AG04449 (cell line): Measurements from ENCODE around the gene HNRNPLL.
"Not testable (repeated sequence)": the region's sequence is repeated elsewhere in the genome, so short reads cannot be mapped to it uniquely, and the experiment has no call there.

Source experiments
- CTCF ChIA-PET: fragments of 350-600 bp; formaldehyde crosslinking; extraction: SDS; loops from one replicate; lab custom pipeline; 2021; ENCODE audit warnings: antibody characterized with exemption; lab: Yijun Ruan, JAX
- POLR2A ChIA-PET: fragments of 400-600, 350-600 bp; formaldehyde crosslinking; extraction: SDS; loops from one replicate; lab custom pipeline; 2020; ENCODE audit warnings: antibody characterized with exemption, inconsistent platforms; lab: Yijun Ruan, JAX
- DNase-seq: peaks from one replicate; pipeline ENCODE4 v3.0.0-alpha.2; 2010; ENCODE audit warnings: low read depth, low spot score
- H3K4me3 ChIP-seq: 2 replicates; pipeline ENCODE4 v1.5.1; 2011; ENCODE audit warnings: low read depth, mild to moderate bottlenecking, control low read depth, low read length
- CTCF ChIP-seq: IDR thresholded peaks from one replicate; pipeline ENCODE4 v1.5.1; 2011; ENCODE audit warnings: mild to moderate bottlenecking, moderate library complexity, low read length, control low read depth, inconsistent platforms; ENCODE audit not compliant: insufficient read depth; ENCODE audit errors: missing control alignments

HNRNPLL gene

DNA sequence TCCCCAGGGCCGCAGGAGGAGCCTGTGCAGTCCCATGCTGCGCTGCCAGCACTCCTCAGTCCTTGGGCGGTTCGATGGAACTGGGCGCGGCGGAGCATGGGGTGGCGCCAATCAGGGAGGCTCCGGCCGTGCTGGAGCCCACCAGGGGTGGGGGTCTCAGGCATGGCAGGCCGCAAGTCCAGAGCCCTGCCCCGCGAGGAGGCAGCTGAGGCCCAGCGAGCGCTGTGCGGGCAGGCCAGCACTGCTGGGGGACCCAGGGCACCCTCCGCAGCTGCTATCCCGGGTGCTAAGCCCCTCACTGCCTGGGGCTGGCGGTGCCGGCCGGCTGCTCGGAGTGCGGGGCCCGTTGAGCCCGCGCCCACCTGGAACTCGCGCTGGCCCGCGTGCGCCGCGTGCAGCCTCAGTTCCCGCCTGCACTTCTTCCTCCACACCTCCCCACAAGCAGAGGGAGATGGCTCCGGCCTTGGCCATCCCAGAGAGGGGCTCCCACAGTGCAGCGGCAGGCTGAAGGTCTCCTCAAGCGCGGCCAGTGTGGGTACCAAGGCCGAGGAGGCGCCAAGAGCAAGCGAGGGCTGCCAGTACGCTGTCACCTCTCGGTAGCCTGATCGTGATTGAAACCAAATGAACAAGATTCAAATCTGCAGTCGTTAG is 40.4 kb upstream of the HNRNPLL start:
- POLR2A ChIA-PET = no interaction called here
- DNase-seq = no peak
- no peak overlapping the region for H3K4me3 ChIP-seq
- TF ChIP-seq CTCF = no peak
- CTCF ChIA-PET = no interaction called here

- DNase-seq, POLR2A ChIA-PET, H3K4me3 ChIP-seq, CTCF ChIA-PET: not testable (repeated sequence)
Measured at GRCh38 chr2:38642373-38643017, 39.8 kb upstream of the HNRNPLL start.

GRCh38 chr2:38636069-38636468 is 33.3 kb upstream of the HNRNPLL start:
- ChIA-PET CTCF (no interaction called here), POLR2A (no interaction called here)
- H3K4me3 ChIP-seq = no peak overlapping the region
- no peak for DNase-seq
- no peak for TF ChIP-seq CTCF

- CTCF ChIA-PET = interaction anchor here (1.4 kb wide), 1 partner anchor 9 kb away, joined by 4 read pairs; no protein-coding TSS in a partner anchor
- POLR2A ChIA-PET = no interaction called here
Measured at GRCh38 chr2:38635139-38635538, 32.4 kb upstream of the HNRNPLL start.

GRCh38 chr2:38634684-38635083 is 32.0 kb upstream of the HNRNPLL start:
- ChIA-PET CTCF (interaction anchor here (1.4 kb wide), 1 partner anchor 9 kb away, joined by 4 read pairs; no protein-coding TSS in a partner anchor), POLR2A (no interaction called here)
- DNase-seq = no peak
- H3K4me3 ChIP-seq = no peak overlapping the region
- no peak for TF ChIP-seq CTCF

More at GRCh38 chr2:38635139-38635538, 32.4 kb upstream of the HNRNPLL start:
- DNase-seq = no peak
- no peak overlapping the region for H3K4me3 ChIP-seq
- no peak for TF ChIP-seq CTCF

- POLR2A ChIA-PET = no interaction called here
- no peak overlapping the region for H3K4me3 ChIP-seq
- CTCF ChIA-PET = interaction anchor here (1.4 kb wide), 1 partner anchor 8 kb away, joined by 4 read pairs; no protein-coding TSS in a partner anchor
- no peak for DNase-seq
- no peak for TF ChIP-seq CTCF
Measured at GRCh38 chr2:38633895-38634294, 31.2 kb upstream of the HNRNPLL start.

DNA sequence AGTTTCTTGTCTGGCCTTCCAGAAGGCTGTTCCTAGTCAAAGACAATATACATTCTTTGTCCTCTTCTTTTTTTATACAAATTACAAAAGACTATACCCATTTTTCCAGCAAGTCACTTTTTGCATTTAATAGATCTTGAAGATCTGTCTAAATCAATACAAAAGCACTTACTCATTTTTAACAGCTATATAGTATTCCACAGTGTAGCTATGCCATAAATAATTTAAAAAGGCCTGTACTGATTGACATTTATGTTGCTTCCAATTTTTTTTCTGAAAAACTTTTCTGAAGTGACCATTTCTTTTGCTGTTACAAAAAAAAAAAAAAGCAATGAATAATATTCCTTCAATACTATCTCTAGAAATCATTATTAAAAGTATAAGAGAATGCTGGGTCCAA is 30.3 kb upstream of the HNRNPLL start:
- POLR2A ChIA-PET = no interaction called here
- no peak for DNase-seq
- no peak for TF ChIP-seq CTCF
- CTCF ChIA-PET = no interaction called here
- H3K4me3 ChIP-seq = no peak overlapping the region
